ENCODE results near the gene DPP7. TPM values are rescaled to one million over a fixed set of nuclear protein-coding genes. Genes with fewer than 3 reads are reported as not detected.
"Not testable (repeated sequence)": the region's sequence is repeated elsewhere in the genome, so short reads cannot be mapped to it uniquely, and the experiment has no call there.

DPP7 gene
- total RNA-seq, 2 experiments from 2014 or later = 344 to 349 TPM

DNA sequence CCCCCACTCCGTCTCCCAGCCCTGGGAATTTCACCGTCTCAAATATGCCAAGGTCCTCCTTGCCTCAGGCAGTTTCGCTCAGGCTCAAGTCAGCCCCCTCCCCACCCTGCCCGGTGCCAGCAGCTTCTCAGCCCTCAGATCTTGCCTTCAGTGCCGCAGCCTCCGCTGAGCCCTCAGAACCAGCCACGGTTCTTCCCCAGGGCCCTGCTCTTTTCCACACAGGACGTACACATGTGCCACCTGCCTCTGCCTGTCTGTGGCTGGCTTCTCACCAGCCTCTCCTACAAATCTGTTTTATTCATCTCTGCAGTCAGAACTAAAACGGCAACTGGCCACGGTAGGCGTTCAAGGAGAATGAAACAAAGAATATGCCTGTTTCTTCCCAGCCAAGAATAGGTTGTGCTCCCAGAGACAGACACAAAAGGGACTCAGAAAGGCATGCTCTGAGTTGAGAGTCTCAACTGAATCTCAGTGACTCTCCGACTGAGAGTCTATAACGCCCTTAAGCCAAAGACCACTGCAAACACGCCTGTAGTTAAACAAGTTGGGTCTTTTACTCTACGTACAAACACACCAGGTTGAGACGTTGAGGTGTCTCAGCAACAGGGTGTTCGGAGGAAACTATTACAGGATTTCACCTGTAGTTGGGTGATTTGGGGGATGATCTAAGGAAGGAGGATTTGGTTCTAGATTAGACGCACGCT is 13.8 kb upstream of the DPP7 start:
- Mint-ChIP-seq H3K36me3 (ENCODE audit: low read depth) (peaks cover 11% of the 10 kb centered on the region), H3K27ac (peak overlapping the region; percentile 81), H3K27me3 (peaks cover 5% of the 10 kb centered on the region), H3K9me3 (no peaks in the 10 kb centered on the region), H3K4me1 (ENCODE audit: low read depth) (peaks cover 30% of the 10 kb centered on the region), H3K4me3 (peak overlapping the region; percentile 93)
- Histone ChIP-seq H3K4me1 (ENCODE audit: insufficient read depth, low read length) (peaks cover 37% of the 10 kb centered on the region), H3K27me3 (ENCODE audit: control insufficient read depth in 1 of 2, insufficient read depth in 2 of 2, low read length in 2 of 2) (peaks cover 0 to 4% of the 10 kb centered on the region in 2 experiments), H3K4me3 (ENCODE audit: low read length) (peak overlapping the region; percentile 72), H3K36me3 (ENCODE audit: insufficient read depth, low read length) (no peaks in the 10 kb centered on the region), H3K27ac (ENCODE audit: low read depth in 1 of 2, low read length in 2 of 2) (peak overlapping the region; percentile 63 to 84), H3K9me3 (ENCODE audit: control insufficient read depth in 1 of 2, insufficient read depth in 1 of 2, low read length in 2 of 2) (peaks cover 4 to 19% of the 10 kb centered on the region in 2 experiments)
- DNase-seq (peak in 2 of 14 experiments; percentile 55 to 65), ATAC-seq (ENCODE audit: poor library complexity) (no peak)
- intact Hi-C loops (cut with DNase I, micrococcal nuclease) = loop anchor here (2.0 to 10.0 kb wide), 4 partner anchors 41 to 94 kb away; partner anchors contain the start of genes ANAPC2 (in 1 of the 2), LRRC26 (in 1 of the 2), MAN1B1 (in 1 of the 2) and RNF208 (in 1 of the 2)
- POLR2A ChIA-PET = interaction anchor here (0.6 to 3.7 kb wide), 7 partner anchors 33 to 113 kb away, joined by 3 to 32 read pairs (median 5); partner anchors contain the start of genes CYSRT1, MAN1B1 and TUBB4B
- TF ChIP-seq, protein P1, sequence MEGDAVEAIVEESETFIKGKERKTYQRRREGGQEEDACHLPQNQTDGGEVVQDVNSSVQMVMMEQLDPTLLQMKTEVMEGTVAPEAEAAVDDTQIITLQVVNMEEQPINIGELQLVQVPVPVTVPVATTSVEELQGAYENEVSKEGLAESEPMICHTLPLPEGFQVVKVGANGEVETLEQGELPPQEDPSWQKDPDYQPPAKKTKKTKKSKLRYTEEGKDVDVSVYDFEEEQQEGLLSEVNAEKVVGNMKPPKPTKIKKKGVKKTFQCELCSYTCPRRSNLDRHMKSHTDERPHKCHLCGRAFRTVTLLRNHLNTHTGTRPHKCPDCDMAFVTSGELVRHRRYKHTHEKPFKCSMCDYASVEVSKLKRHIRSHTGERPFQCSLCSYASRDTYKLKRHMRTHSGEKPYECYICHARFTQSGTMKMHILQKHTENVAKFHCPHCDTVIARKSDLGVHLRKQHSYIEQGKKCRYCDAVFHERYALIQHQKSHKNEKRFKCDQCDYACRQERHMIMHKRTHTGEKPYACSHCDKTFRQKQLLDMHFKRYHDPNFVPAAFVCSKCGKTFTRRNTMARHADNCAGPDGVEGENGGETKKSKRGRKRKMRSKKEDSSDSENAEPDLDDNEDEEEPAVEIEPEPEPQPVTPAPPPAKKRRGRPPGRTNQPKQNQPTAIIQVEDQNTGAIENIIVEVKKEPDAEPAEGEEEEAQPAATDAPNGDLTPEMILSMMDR (IDR thresholded peaks at IDR 0.05) = no peak
- CTCF ChIA-PET = interaction anchor here (1.0 to 2.0 kb wide), 5 partner anchors 42 to 108 kb away, joined by 3 to 7 read pairs (median 5); partner anchors contain the start of genes MAN1B1, RNF224 and SSNA1

DNA sequence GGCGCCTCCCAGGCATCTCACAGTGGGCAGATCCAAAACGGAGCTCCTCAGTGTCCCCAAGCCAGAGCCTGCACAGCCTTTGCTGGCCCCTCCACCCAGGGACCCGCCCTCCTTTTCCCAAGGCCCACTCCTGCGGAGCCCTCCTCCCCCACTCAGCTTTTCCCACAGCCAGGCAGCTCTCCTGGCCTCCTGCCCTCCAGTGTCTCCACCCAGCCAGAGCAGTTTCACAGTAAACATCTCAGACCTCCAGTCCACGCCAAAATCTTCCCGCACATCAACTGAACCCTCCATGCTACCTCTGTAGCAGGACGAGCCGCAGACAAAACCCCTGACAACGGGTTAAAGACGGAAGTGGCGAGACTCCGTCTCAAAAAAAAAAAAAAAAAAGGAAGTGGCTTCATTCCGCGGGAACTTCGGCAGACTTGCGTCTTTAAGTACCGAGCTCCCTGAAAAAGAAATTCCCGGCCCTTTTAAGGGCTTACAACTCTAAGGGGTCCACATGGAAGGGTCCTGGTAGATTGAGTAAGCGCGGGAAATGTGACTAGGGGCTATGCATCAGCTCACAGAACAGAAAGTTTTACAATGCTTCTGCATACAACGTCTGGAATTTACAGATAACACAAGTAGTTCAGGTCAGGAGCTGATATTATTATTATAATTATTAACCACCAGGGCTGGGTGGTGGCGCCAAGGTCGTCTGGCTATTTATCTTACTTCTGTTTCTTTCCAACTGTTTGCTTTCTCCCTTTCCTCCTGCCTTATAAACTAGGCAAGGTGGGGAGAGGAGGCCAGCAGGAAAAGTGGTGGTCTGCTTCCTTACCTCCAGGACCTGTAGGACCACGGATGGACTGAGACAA is 13.0 kb upstream of the DPP7 start:
- Histone ChIP-seq H3K36me3 (ENCODE audit: insufficient read depth, low read length) (no peaks in the 10 kb centered on the region), H3K9me3 (ENCODE audit: control insufficient read depth in 1 of 2, insufficient read depth in 1 of 2, low read length in 2 of 2) (peaks cover 4 to 19% of the 10 kb centered on the region in 2 experiments), H3K27me3 (ENCODE audit: control insufficient read depth in 1 of 2, insufficient read depth in 2 of 2, low read length in 2 of 2) (no peaks in the 10 kb centered on the region), H3K4me1 (ENCODE audit: insufficient read depth, low read length) (peaks cover 37% of the 10 kb centered on the region), H3K27ac (ENCODE audit: low read depth in 1 of 2, low read length in 2 of 2) (peak overlapping the region; percentile 61 to 84), H3K4me3 (ENCODE audit: low read length) (peak overlapping the region; percentile 72)
- Mint-ChIP-seq H3K9me3 (no peaks in the 10 kb centered on the region), H3K4me1 (ENCODE audit: low read depth) (peaks cover 30% of the 10 kb centered on the region), H3K27ac (peak overlapping the region; percentile 81), H3K36me3 (ENCODE audit: low read depth) (peaks cover 11% of the 10 kb centered on the region), H3K4me3 (peak overlapping the region; percentile 93), H3K27me3 (no peaks in the 10 kb centered on the region)
- CTCF ChIA-PET = interaction anchor here (1.0 to 2.1 kb wide), 4 partner anchors 32 to 109 kb away, joined by 3 to 6 read pairs (median 5); partner anchors contain the start of gene RNF224
- DNase-seq = peak in 7 of 14 experiments; percentile 22 to 80 (median 56)
- POLR2A ChIA-PET = interaction anchor here (0.6 to 1.2 kb wide), 6 partner anchors 12 to 113 kb away, joined by 3 to 5 read pairs (median 3); partner anchors contain the start of genes CYSRT1 and TUBB4B
- intact Hi-C loops (cut with DNase I, micrococcal nuclease) = loop anchor here (2.0 to 10.0 kb wide), 4 partner anchors 40 to 95 kb away; partner anchors contain the start of genes ANAPC2 (in 1 of the 2), LRRC26 (in 1 of the 2), MAN1B1 (in 1 of the 2) and RNF208 (in 1 of the 2)
- ATAC-seq (ENCODE audit: poor library complexity) = no peak
- TF ChIP-seq, protein P1 (IDR thresholded peaks at IDR 0.05) = no peak

DNA sequence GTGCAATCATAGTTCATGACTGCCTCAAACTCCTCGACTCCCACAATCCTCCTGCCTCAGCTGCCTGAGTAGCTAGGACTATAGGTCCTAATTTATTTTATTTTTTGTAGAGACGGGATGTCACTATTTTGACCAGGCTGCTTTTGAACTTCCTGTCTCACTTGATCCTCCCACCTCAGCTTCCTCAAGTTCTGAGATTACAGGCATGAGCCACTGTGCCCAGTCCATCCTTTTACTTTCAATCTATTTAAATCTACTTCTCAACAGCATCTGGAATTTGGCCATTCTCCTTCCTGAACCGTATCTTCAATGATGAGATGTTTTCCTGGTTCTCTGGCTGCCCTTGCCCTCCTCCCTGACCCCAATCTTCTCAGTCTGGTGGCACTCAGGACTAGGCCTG is 12.3 kb upstream of the DPP7 start:
- Mint-ChIP-seq H3K4me1 (ENCODE audit: low read depth) (peaks cover 30% of the 10 kb centered on the region), H3K27me3 (no peaks in the 10 kb centered on the region), H3K36me3 (ENCODE audit: low read depth) (peaks cover 11% of the 10 kb centered on the region), H3K9me3 (no peaks in the 10 kb centered on the region), H3K27ac (peak overlapping the region; percentile 81), H3K4me3 (peak overlapping the region; percentile 93)
- H3K4me3 ChIP-seq (ENCODE audit: low read length) = peak overlapping the region; percentile 72
- intact Hi-C loops (cut with DNase I, micrococcal nuclease) = loop anchor here in 1 of 2 experiments (5.0 to 10.0 kb wide), 2 partner anchors 39 to 48 kb away; partner anchors contain the start of genes LRRC26, MAN1B1 and TMEM210
- peak overlapping the region; percentile 53 to 61 for H3K27ac ChIP-seq (ENCODE audit: low read depth in 1 of 2, low read length in 2 of 2)
- H3K27me3 ChIP-seq (ENCODE audit: control insufficient read depth in 1 of 2, insufficient read depth in 2 of 2, low read length in 2 of 2) = no peaks in the 10 kb centered on the region
- peaks cover 4 to 16% of the 10 kb centered on the region in 2 experiments for H3K9me3 ChIP-seq (ENCODE audit: control insufficient read depth in 1 of 2, insufficient read depth in 1 of 2, low read length in 2 of 2)
- peaks cover 37% of the 10 kb centered on the region for H3K4me1 ChIP-seq (ENCODE audit: insufficient read depth, low read length)
- ATAC-seq (ENCODE audit: poor library complexity) (no peak), DNase-seq (no peak)
- POLR2A ChIA-PET = interaction anchor here (1.0 to 1.2 kb wide), 3 partner anchors 11 to 114 kb away, joined by 3 read pairs; partner anchors contain the start of gene TUBB4B
- H3K36me3 ChIP-seq (ENCODE audit: insufficient read depth, low read length) = no peaks in the 10 kb centered on the region
- TF ChIP-seq, protein P1 (IDR thresholded peaks at IDR 0.05) = no peak
- CTCF ChIA-PET = interaction anchor here (1.6 to 2.1 kb wide), 3 partner anchors 31 to 110 kb away, joined by 4 to 6 read pairs (median 6); partner anchors contain the start of gene RNF224

DNA sequence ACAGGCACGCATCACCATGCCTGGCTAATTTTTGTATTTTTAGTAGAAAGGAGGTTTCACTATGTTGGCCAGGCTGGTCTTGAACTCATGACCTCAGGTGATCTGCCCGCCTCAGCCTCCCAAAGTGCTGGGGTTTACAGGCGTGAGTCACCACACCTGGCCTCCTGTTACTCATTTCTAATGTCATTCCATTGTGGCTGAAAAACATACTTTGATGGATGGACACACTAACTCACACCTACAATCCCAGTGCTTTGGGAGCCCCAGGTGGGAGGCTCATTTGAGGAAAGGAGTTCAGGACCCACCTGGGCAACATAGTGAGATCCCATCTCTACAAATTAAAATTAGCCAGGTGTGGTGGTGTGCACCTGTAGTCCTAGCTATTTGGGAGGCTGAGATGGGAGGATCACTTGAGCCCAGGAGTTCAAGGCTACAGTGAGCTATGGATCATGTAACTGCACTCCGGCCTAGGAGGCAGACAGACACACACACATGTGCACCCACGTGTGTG is 9.5 kb upstream of the DPP7 start:
- H3K27ac Mint-ChIP-seq; H3K9me3 ChIP-seq (ENCODE audit: control insufficient read depth in 1 of 2, insufficient read depth in 1 of 2, low read length in 2 of 2); ATAC-seq (ENCODE audit: poor library complexity); H3K36me3 Mint-ChIP-seq (ENCODE audit: low read depth); H3K4me3 Mint-ChIP-seq; H3K9me3 Mint-ChIP-seq; H3K27ac ChIP-seq (ENCODE audit: low read depth in 1 of 2, low read length in 2 of 2); H3K4me3 ChIP-seq (ENCODE audit: low read length); DNase-seq; H3K27me3 Mint-ChIP-seq; H3K36me3 ChIP-seq (ENCODE audit: insufficient read depth, low read length); POLR2A ChIA-PET; H3K27me3 ChIP-seq (ENCODE audit: control insufficient read depth in 1 of 2, insufficient read depth in 2 of 2, low read length in 2 of 2): not testable (repeated sequence)
- intact Hi-C loops (cut with DNase I, micrococcal nuclease) = loop anchor here in 1 of 2 experiments (10.0 kb wide), 1 partner anchor 51 kb away; the partner anchor contains the start of genes LRRC26 and TMEM210
- peaks cover 27% of the 10 kb centered on the region for H3K4me1 ChIP-seq (ENCODE audit: insufficient read depth, low read length)
- H3K4me1 Mint-ChIP-seq (ENCODE audit: low read depth) = peaks cover 30% of the 10 kb centered on the region
- CTCF ChIA-PET = interaction anchor here (0.8 to 1.2 kb wide), 2 partner anchors 77 to 112 kb away, joined by 3 read pairs; partner anchors contain the start of gene TPRN

Measured in CD4-positive, alpha-beta T cell (primary cell).